Type B pancreatic cell (in vitro differentiated cells): ENCODE measurements around the gene CRTAC1. TPM values are rescaled to one million over a fixed set of nuclear protein-coding genes. Genes with fewer than 3 reads are reported as not detected.

ENCODE experiments used
- DNase-seq: peaks from one replicate; pipeline ENCODE4 v3.0.0; 2021; ENCODE audit warnings: mixed read lengths; ENCODE audit not compliant: unreplicated experiment; ENCODE audit errors: extremely low spot score
- H3K27ac Mint-ChIP-seq: 2 replicates; pipeline ENCODE4 v1.8.0; 2021; ENCODE audit warnings: mild to moderate bottlenecking, mixed read lengths
- H3K27me3 Mint-ChIP-seq: 2 replicates; pipeline ENCODE4 v1.8.0; 2021; ENCODE audit warnings: mixed read lengths
- H3K36me3 Mint-ChIP-seq: 2 replicates; pipeline ENCODE4 v1.8.0; 2021; ENCODE audit warnings: mixed read lengths
- H3K4me1 Mint-ChIP-seq: one replicate; pipeline ENCODE4 v1.8.0; 2021; ENCODE audit warnings: mixed read lengths; ENCODE audit not compliant: unreplicated experiment
- H3K4me3 Mint-ChIP-seq: 2 replicates; pipeline ENCODE4 v1.8.0; 2021; ENCODE audit warnings: mild to moderate bottlenecking, mixed read lengths
- H3K9me3 Mint-ChIP-seq: 2 replicates; pipeline ENCODE4 v1.8.0; 2021; ENCODE audit warnings: mixed read lengths
- total RNA-seq: library from RNA; stranded (reverse); gene quantifications from 2 replicates; pipeline ENCODE4 v1.2.1, GENCODE V29; 2021; ENCODE audit warnings: low replicate concordance
- TF ChIP-seq, protein P1 (sequence below): fragments of 200-600 bp; sonication (generic); conservative IDR thresholded peaks from 2 replicates; pipeline ENCODE4 v1.5.0; 2021; ENCODE audit warnings: antibody characterized with exemption, mild to moderate bottlenecking

The CRTAC1 gene
- total RNA-seq, 1 donor from 2014 or later, result 5.3 TPM

DNA sequence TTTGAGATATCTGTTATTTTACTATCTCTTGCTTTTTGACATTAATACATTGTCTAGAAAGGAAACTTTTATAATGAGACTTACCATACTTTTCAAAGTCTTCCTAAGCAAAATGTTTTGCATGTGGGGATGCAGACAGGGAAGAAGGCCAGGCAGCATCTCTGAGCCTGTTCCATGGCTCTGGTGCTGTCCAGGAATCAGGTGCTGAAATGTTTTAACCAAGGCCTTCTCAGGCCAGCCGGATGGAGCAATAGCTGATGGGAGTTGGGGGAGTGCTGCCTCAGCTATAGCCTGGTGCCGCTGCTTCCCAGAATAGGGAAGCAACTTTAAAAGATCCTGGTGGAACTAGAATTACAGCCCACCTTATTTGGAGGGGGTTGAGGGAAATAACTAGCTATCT lies 38.5 kb downstream of the CRTAC1 start:
- no peak overlapping the region for H3K27ac Mint-ChIP-seq
- DNase-seq, result no peak
- no peaks in the 10 kb centered on the region for H3K9me3 Mint-ChIP-seq
- no peaks in the 10 kb centered on the region for H3K4me1 Mint-ChIP-seq
- no peak overlapping the region for H3K4me3 Mint-ChIP-seq
- peaks cover 33% of the 10 kb centered on the region for H3K27me3 Mint-ChIP-seq
- TF ChIP-seq, protein P1, sequence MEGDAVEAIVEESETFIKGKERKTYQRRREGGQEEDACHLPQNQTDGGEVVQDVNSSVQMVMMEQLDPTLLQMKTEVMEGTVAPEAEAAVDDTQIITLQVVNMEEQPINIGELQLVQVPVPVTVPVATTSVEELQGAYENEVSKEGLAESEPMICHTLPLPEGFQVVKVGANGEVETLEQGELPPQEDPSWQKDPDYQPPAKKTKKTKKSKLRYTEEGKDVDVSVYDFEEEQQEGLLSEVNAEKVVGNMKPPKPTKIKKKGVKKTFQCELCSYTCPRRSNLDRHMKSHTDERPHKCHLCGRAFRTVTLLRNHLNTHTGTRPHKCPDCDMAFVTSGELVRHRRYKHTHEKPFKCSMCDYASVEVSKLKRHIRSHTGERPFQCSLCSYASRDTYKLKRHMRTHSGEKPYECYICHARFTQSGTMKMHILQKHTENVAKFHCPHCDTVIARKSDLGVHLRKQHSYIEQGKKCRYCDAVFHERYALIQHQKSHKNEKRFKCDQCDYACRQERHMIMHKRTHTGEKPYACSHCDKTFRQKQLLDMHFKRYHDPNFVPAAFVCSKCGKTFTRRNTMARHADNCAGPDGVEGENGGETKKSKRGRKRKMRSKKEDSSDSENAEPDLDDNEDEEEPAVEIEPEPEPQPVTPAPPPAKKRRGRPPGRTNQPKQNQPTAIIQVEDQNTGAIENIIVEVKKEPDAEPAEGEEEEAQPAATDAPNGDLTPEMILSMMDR, result no peak
- H3K36me3 Mint-ChIP-seq, result no peaks in the 10 kb centered on the region

DNA sequence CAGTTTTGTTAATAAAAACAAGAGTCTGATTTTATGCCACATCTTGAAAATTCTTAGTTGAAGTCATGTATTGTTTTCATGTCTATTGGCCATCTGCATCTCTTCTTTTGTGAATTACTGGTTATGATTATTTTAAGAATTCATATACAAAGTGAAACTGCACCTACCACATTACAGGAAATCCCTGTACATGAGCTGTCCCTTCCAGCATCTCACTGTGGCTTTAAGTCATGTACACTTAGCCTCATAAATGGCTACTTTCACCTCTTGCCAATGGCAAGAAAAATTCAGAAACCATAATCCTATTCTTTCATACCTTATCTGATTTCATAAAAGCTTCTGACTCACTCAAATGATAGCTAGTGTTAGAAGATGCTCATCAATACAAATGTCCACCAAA lies 48.6 kb downstream of the CRTAC1 start:
- TF ChIP-seq, protein P1, result no peak
- DNase-seq, result no peak
- Mint-ChIP-seq H3K27me3 (peaks cover 86% of the 10 kb centered on the region), H3K4me3 (no peak overlapping the region), H3K36me3 (no peaks in the 10 kb centered on the region), H3K9me3 (no peaks in the 10 kb centered on the region), H3K27ac (no peak overlapping the region), H3K4me1 (no peaks in the 10 kb centered on the region)

DNA sequence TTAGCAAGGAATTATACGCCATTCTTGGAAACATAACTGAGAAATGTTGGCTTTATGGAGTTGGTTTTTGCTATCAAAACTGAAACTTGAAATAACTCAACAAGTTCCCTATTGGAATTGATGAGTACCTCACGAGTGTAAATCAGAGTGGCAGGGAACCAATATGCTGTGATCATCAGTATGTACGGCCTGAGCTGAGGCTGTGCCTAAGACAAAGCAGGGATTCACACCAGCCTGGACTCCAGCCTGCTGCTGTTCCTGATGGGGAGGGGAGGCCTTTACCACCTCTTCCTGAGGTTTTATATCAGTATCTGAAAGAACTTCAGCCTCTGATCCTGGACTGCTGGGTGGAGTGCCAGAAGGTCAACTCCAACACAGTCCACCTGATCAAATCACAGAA lies 52.7 kb downstream of the CRTAC1 start:
- Mint-ChIP-seq H3K36me3 (no peaks in the 10 kb centered on the region), H3K4me1 (no peaks in the 10 kb centered on the region), H3K27ac (no peak overlapping the region), H3K4me3 (no peak overlapping the region), H3K9me3 (no peaks in the 10 kb centered on the region), H3K27me3 (peaks cover 96% of the 10 kb centered on the region)
- DNase-seq, result no peak
- TF ChIP-seq, protein P1, result no peak

DNA sequence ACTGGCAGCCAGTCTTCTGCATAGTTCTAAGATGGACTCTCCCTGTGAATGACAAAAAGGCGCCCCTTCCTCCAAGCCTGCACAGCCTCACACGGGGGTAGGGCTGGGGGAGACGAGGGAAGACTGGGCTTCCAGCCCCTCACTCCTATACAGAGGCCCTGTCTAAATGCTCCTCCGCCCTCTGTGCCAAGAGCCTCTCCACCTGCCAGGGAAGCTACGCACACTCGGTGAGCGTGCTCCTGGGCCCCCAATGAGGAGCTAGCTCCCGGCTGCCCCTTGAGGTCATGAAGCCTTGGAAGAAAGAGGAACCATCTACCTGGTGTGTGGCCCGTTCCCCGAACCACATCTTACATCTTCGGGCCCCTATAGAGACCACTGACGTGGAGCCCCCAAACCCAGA lies 54.8 kb downstream of the CRTAC1 start:
- H3K27me3 Mint-ChIP-seq, result peaks cover 96% of the 10 kb centered on the region
- no peak overlapping the region for H3K4me3 Mint-ChIP-seq
- no peaks in the 10 kb centered on the region for H3K4me1 Mint-ChIP-seq
- no peaks in the 10 kb centered on the region for H3K36me3 Mint-ChIP-seq
- TF ChIP-seq, protein P1, result no peak
- H3K27ac Mint-ChIP-seq, result no peak overlapping the region
- no peak for DNase-seq
- no peaks in the 10 kb centered on the region for H3K9me3 Mint-ChIP-seq

DNA sequence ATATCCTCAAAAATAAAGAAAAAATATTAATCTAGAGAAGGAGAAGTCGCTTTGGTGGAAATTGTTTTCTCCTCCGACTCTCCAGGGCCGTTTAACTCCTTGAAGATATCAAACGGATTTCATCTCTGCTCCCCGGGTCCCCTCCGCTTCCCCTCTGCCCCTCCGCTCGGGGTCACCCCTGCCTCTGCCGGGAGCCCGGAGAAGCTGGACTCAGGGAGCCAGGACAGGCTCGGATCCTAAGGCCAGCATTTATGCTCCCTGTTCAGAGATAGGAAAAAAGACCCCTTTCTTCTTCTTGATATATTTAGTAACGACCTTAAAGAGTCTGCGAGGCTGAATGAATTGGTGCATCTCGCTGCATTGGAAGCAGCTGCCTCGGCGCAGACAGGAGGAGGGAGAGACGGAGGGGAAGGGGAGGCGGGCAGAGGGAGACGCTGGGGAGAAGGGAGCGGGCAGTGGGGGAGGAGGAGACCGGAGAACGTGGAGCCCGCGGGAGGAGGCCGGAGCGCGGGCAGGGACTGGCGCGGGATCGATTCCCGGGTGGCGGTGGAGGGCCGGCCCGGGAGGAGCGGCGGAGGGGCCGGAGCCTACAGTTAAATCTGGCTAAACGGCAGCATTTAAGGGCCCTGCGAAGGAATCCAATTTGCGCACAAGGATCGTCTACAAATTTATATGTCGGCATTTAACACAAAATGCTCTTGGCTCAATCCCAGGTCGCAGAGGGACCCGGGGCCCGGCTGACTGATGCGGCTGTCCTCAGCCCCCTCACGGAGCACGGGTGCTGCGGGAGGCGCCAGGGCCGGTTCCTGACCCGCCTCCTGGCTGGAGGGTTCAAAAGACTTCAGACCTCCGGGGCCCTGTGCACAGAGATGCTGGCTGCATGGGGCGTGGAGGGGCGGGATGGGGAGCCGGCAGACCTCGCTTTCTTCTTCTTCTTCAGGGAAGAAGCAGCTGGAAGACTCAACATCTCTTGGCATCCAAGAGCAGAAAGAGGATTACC lies 55.6 kb downstream of the CRTAC1 start:
- no peaks in the 10 kb centered on the region for H3K36me3 Mint-ChIP-seq
- no peaks in the 10 kb centered on the region for H3K4me1 Mint-ChIP-seq
- no peak overlapping the region for H3K27ac Mint-ChIP-seq
- H3K27me3 Mint-ChIP-seq, result peaks cover 96% of the 10 kb centered on the region
- no peak for DNase-seq
- no peaks in the 10 kb centered on the region for H3K9me3 Mint-ChIP-seq
- no peak overlapping the region for H3K4me3 Mint-ChIP-seq
- TF ChIP-seq, protein P1, result no peak
